ENCODE measurements around the gene SAE1.

The SAE1 gene

GRCh38 chr19:47161876-47162489 lies 31.3 kb downstream of the SAE1 start:
- DNase-seq (ENCODE audit: low spot score) = no peak

- no peak for DNase-seq (ENCODE audit: low spot score)
These were observed 37.4 kb downstream of the SAE1 start for GRCh38 chr19:47168065-47168464.

GRCh38 chr19:47172666-47173455 lies 42.2 kb downstream of the SAE1 start:
- DNase-seq (ENCODE audit: low spot score) = no peak

GRCh38 chr19:47176071-47176626 lies 45.5 kb downstream of the SAE1 start:
- DNase-seq (ENCODE audit: low spot score) = no peak

- peak; percentile 71 for DNase-seq (ENCODE audit: low spot score)
These were observed 46.0 kb downstream of the SAE1 start for GRCh38 chr19:47176627-47177090.

GRCh38 chr19:47179653-47180310 lies 49.1 kb downstream of the SAE1 start:
- no peak for DNase-seq (ENCODE audit: low spot score)

GRCh38 chr19:47183601-47184000 lies 53.0 kb downstream of the SAE1 start:
- DNase-seq (ENCODE audit: low spot score) = no peak

GRCh38 chr19:47186446-47187334 lies 56.1 kb downstream of the SAE1 start:
- peak; percentile 88 for DNase-seq (ENCODE audit: low spot score)

GRCh38 chr19:47187335-47187655 lies 56.7 kb downstream of the SAE1 start:
- DNase-seq (ENCODE audit: low spot score) = no peak

GRCh38 chr19:47187797-47188196 lies 57.2 kb downstream of the SAE1 start:
- peak; percentile 13 for DNase-seq (ENCODE audit: low spot score)

- no peak for DNase-seq (ENCODE audit: low spot score)
These were observed 57.9 kb downstream of the SAE1 start for GRCh38 chr19:47188507-47189033.

GRCh38 chr19:47190167-47190727 lies 59.6 kb downstream of the SAE1 start:
- DNase-seq (ENCODE audit: low spot score) = peak; percentile 72

GRCh38 chr19:47195434-47195833 lies 64.8 kb downstream of the SAE1 start:
- no peak for DNase-seq (ENCODE audit: low spot score)

- DNase-seq (ENCODE audit: low spot score) = no peak
These were observed 66.5 kb downstream of the SAE1 start for GRCh38 chr19:47197141-47197540.

- no peak for DNase-seq (ENCODE audit: low spot score)
These were observed 69.9 kb downstream of the SAE1 start for GRCh38 chr19:47200530-47200929.

- DNase-seq (ENCODE audit: low spot score) = no peak
These were observed 72.6 kb downstream of the SAE1 start for GRCh38 chr19:47203254-47203653.

- DNase-seq (ENCODE audit: low spot score) = no peak
These were observed 78.9 kb downstream of the SAE1 start for GRCh38 chr19:47209319-47210179.

GRCh38 chr19:47210180-47210490 lies 79.5 kb downstream of the SAE1 start:
- DNase-seq (ENCODE audit: low spot score) = no peak

GRCh38 chr19:47210689-47211316 lies 80.2 kb downstream of the SAE1 start:
- DNase-seq (ENCODE audit: low spot score) = peak; percentile 87

GRCh38 chr19:47215581-47215980 lies 84.9 kb downstream of the SAE1 start:
- DNase-seq (ENCODE audit: low spot score) = no peak

Measured in CD4-positive, alpha-beta T cell treated with Interleukin-2 at 100 ng/mL for 4 hours (primary cell).